Bone marrow (tissue), 2 donors: ENCODE measurements around the gene CCP110.
"Not testable (repeated sequence)": the region's sequence is repeated elsewhere in the genome, so short reads cannot be mapped to it uniquely, and the experiment has no call there.

Experiments used
- DNase-seq, 2 donors: peaks; one replicate each; lab custom pipeline; 2025; lab: John Stamatoyannopoulos, UW

Gene CCP110

DNA sequence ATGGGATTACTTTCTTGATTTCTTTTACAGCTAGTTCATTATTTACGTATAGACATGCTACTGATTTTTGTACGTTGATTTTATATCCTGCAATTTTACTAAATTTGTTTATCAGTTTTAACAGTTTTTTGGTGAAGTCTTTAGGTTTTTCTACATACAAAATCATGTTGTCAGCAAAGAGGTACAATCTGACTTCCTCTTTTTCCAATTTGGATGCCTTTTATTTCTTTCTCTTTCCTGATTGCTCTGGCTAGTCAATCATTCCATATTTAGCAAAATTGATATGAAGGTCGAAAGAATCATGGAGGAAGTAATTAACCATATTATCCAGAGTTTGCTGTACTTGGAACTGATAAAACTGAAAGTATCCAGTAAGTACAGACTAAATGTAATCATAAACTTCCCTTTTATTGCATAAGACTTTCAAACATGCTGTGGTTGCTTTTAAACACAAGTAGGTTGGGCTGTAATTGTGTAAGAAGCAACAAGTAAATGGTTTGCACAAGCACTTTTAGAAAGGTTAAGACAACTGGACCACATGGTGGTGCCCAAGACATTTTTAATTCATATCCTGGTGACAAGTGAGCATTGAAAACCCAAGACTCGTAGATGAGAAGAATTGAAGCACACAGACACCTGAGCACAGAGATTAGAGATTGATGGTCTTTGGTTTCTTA, 10.2 kb upstream of the CCP110 start:
- DNase-seq: peak in 1 of 2 donors; percentile 27

DNA sequence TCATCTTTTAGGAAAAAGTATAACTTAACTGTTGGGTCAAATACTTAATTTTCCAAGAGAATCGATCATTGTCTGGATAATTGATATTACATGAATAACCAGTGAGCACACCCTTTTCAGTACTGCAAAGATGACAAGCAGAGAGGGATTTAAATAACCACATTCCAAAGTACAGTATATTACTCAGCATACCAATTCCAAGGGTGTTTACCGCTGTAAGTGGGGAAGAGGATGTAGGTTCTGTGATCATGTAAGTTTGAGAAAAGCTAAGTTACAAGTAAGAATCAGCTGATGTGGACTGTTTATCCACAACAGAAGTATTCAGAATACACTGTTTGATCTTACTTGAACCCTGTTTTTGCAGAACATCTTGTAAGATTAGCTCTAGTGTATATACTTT, 8.0 kb upstream of the CCP110 start:
- no peak for DNase-seq

DNA sequence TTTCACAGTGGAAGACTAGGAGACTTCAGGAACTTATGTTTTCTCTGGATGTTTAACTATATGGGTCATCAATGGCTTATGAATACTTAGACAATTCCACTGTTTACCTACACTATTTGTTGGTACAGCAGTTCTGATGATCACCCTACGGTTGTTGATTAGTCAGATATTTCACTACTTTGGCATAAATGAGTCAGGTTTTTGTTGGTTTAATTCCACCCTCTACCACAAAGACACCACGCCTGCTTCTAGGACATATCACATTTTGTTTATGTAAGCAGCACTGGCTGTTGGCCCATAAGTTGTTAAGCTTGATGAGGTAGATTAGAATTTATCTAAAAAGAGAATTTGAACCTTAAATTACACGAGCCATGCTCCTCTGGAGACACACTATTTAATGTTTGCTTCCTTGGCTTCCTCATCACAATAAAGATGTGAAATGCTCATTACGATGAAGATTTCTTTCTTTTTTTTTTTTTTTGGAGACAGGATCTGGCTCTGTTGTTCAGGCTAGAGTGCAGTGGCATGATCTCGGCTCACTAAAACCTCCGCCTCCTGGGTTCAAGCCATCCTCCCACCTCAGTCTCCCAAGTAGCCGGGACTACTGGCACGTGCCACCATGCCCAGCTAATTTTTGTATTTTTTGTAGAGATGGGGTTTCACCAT, 6.2 kb upstream of the CCP110 start:
- DNase-seq: no peak

DNA sequence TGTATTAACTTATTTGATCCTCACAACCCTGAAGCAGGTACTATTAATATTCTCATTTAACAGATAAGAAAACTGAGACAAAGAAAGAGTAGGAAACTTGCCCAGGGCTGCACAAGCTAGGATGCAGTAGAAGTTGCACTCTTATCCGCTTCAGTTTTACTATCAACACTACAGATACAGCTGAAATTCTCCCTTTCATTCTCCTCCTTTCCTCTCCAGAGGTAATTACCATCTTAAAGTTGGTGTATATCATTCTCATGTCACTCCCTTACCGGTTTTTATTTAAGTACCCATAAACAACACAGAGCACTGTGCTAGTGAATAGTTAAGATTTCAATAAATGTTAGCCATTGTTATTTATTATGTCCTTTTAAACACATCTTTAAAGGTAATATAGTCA, 5.4 kb upstream of the CCP110 start:
- no peak for DNase-seq

DNA sequence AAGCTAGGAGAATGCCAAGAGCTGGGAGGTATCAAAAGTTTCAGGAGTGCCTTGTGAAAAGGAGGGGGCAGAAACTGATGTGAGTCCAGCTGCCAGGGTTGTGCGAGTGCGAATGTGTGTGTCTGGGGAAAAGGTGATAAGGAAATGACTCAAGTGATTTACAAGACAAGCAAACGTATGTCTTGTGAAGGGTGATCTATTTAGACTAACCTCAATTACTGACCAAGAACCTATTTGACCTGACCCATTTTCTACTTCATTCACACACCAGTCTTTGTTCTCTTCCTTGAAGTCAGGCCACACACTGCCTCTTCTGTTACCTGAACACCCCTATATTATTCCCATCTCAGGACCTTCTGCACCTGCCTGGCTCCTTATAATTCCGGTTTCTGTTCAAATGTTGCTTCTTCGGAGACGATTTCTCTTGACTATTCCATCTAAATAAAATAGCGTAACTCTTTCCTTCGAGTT, 2.8 kb upstream of the CCP110 start:
- DNase-seq: no peak

DNA sequence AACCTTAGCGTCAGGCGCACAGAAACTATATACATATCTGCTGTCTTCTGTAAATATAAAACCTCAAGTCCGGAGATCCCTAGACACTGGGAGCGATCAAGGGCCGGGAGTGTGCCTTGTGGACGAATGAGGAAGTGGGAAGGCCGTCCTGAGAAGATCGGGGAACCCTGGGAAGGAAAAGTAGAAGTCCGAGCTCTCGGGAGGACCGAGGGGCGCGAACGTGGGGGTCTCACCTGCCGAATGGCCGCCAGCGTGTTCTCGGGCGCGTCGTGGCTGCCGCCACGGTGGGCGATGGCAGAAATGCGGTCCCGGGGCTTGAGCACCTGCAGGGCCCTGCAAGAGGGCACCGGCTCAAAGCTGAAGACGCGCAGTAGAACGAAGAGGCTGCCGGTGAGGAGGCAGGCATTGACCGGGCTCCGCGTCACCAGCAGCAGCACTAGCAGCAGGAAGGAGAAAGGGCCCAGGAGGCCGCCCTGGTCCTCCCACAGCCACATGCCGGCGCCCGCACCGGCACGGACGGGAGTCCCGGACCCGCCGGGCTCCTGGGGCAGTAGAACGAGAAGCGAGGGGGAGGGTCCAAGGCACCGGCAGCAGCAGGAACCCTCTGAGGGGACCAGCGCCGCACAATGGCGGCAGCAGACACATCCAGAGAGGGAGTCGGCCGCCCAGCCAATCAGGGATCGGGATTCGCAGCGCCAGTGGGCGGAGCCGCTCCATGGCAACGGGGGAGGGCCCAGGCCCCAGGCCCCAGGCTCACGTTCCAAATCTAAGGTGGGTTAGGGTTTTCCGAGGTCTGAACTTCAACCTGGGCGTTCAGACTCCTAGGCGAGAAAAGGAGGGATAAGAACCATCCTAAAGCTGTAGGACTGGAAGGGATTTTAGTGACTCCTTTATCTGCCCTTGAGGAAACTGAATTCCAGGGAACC, 2.0 kb upstream of the CCP110 start, which contains the start of gene GDE1:
GDE1 (minus strand) TSS at position 628 of the 926 bp plus-strand sequence; CDS start at position 494, 134 bp downstream.
- peak; percentile 79 to 81 for DNase-seq

DNA sequence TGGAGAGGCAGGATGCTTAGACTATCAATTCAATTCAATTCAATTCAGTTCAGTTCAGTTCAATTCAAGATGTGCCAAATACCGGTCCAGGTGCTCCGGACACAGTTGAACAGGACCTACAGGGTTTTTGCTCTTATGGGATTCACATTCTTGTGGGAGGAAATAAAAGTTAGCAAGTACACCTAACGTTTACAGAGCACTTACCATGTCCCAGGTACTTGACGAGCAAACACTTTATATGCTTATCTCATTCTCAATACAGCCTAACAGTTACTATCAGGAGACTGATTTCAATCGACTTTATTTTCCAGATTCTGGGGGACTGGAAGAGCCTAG, 1.4 kb upstream of the CCP110 start:
- no peak for DNase-seq

DNA sequence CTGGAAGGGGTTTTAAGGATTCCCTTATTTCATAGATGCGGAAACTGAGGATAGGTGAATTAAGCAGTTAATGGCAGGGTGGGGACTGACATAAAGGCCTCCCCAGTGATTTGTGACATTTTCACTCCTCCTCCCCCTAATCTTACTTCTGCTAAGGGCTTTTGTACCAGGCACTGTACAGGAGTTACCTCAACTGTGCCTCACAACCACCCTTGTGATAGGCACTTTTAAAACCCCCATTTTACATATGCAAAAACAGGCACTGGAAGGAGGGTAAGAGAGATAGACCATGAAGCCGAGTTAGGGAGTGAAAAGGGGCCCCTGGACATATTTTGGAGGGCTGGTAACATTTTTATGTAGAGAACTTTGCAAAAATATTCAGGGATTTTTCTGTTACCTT, 982 bp upstream of the CCP110 start:
- no peak for DNase-seq

DNA sequence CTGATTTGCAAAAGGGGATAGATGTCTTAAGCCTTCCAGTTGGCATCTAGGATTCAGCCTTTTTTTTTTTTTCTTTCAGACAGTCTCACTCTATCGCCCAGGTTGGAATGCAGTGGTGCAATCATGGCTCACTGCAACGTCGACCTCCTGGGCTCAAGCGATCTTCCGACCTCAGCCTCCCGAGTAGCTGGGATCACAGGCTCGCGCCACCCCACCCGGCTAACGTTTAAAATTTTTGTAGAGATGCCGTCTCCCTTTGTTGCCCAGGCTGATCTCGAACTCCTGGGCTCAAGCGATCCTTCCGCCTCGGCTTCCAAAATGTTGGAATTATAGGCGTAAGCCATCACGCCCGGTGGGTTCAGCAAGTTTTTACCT, 571 bp upstream of the CCP110 start:
- DNase-seq: no peak

DNA sequence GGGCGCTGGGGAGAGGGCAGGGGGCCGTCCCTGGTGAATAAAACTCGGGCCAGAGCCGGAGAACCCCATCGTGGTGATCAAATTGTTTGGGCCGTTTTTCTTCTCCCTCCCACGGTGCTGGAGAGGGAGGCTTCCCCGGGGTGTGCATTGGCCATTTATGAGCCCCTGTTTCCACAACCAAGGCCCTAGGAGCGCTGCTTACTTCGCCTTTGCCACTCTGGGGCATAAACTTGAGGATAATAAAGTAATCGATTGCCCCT, 544 bp downstream of the CCP110 start:
- DNase-seq: peak in 1 of 2 donors; percentile 26

DNA sequence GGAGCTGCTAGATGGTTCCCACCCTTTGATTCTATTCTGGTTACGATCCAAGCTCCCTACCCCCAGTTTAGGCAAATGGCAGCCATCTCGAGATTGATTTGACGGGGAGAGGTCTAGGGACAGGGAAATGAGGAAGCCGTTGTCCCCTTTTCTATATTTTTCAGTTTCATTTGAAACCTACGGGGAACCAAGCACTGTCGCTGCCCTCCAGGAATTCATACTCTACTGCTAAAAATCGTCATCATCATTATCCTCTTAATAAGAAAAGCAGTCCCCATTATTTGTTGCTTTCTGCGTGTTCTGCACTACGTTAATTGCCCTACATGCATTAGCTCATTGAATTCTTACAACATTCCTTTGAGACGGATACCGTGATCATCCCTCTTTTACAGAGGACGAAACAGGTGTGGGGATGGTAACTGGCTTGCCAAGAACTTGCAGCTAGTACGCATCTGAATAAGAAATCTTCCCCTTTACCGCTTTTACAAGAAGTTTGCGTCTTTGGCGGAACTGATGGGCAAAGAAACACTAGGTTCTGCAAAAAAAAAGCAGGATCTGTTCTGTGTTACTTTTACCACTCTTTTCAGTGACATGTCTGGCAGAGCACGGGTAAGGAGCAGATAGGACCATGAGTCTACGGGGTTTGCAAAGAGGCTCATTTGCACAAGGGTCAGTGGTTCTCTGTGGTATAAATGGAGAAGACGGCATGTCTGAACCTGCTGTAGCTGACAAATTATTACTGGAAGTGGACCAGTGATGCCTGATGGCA, 1.1 kb downstream of the CCP110 start:
- peak in 1 of 2 donors; percentile 31 for DNase-seq

DNA sequence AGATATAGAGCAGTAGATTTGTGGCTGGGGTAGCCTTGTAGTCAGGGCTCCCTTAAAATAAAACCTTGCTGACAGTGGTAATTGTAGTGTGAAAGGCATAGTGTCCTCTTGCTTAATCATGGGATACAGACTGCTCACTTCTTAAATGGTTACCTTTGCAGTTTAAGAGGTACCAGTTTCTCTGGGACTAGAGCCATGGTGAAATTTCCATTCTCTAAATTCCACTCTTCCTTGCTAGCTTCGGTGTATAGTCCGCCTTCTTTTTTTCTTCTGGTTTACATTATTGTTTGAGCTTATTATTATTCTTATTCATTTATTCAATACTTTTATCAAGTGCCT, 1.6 kb downstream of the CCP110 start:
- no peak for DNase-seq

DNA sequence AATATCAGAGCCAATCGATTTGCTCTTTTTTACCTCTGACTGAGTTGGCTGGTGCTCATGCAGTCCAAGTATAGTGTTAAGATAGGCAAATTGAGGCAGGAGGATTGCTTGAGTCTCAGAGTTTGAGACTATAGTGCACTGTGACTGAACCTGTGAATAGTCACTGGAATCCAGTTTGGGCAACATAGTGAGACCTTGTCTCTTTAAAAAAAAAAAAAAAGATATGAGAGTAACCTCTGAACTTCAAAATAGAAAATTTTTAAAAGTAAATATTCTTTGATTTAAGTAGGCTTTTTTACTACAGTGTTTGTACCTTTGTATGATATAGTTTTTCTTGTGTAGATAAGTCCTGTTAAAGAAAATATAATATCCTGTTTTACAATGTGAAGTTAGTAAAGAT, 3.4 kb downstream of the CCP110 start:
- no peak for DNase-seq

DNA sequence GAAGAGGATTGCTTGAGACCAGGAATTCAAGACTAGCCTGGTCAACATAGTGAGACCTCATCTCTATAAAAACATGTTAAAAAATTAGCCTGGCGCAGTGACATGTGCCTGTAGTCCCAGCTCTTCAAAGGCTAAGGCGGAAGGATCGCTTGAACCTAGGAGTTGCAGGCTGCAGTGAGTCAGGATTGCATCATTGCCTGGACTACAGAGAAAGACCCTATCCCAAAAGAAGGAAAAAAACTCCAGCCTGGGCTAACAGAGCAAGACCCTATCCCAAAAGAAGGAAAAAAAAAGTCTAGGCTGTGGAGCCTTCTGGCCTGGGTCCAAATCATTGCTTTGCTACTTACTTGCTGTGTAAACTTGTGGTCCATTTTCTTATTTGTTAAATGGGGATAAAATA, 4.9 kb downstream of the CCP110 start:
- no peak for DNase-seq

DNA sequence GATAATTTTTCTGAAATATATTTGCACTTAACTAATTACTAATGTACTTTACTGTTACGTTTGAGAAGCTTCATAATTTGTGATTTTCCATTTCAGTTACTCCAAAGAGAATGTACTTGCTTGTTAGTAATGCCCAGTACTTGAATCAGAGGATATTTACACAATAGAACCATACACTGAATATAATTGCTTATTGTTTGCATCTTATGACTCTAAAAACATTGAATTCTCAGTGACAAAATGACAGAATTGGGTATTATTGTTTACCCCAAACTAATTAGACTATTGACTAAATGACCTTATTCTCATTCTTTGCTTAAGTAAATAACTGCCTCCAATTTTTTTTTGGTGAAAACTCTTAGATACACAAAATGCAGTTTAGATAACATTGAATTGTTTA, 8.9 kb downstream of the CCP110 start:
- DNase-seq: no peak

DNA sequence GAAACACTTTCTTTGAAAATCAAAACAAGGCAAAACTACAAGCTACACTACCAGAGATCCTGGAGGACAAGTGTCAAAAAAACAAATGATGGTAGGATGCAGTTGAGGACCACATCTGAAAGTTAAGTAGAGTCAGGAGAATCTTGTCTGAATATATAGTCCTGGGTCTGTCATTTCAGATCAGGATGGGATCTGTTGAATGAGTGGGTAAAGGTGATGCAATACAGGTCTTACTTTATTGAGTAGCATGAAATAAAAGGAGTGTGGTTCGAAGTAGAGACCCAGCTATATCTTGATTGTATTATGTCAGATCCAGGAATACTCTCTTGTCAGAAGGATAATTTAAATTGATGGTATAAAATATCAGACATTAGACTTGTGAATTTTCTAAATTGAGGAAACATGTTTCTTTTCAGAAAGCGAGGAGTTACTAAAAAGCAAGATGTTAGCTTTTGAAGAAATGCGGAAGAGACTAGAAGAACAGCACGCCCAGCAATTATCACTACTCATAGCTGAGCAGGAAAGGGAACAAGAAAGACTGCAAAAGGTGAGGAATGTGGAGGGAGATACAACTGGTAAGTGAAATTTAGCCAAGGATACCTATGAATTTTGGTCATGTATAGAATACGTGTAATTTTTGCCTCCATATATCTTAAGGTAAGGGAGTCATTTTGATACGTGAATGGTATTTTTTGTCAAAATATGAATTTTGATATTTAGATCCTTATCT, 16.7 kb downstream of the CCP110 start:
- DNase-seq: no peak

DNA sequence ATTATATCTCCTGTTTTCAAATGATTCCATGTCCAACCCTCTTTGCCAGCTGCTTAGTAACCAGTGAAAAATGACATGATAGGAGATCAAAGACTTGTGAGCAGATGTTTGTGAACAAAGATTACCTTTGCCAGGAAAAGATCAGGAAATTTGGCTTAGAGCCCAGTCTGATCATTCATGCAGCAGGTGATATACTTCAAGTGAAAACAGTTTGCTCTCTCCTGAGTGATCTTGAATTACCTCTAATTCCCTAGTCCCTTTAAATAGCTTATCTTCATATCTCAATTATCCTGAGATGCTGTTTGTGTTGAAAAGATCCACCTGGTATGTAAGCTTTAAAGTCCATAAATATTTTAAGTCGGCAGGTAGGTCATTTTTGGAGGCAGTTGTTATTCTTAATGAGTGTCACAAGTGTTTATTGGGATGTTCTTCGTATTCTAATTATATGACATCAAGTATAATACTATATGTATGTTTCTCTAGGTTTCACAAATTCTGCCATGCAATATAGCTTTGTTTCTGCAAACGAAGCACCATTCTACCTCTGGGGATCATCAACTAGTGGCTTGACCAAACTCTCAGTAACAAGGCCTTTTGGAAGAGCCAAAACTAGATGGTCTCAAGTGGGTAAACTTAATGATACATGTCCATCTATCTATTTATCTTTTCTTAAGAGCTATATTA, 18.5 kb downstream of the CCP110 start:
- DNase-seq: no peak

DNA sequence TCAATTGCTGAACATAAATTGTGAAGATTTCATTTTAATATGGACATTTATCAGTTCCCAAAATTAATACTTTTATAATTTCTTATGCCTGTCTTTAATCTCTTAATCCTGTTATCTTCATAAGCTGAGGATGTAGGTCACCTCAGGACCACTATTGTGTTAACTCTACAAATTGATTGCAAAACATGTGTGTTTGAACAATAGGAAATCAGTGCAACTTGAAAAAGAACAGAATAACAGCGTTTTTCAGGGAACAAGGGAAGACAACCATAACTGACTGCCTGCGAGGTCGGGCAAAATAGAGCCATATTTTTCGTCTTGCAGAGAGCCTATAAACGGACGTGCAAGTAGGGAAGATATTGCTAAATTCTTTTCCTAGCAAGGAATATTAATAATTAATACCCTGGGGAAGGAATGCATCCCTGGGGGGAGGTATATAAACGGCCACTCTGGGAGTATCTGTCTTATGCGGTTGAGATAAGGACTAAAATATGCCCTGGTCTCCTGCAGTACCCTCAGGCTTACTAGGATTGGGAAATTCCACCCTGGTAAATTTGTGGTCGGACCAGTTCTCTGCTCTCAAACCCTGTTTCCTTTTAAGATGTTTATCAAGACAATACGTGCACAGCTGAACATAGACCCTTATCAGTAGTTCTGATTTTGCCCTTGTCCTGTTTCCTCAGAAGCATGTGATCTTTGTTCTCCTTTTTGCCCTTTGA, 19.7 kb downstream of the CCP110 start:
- not testable (repeated sequence) for DNase-seq

DNA sequence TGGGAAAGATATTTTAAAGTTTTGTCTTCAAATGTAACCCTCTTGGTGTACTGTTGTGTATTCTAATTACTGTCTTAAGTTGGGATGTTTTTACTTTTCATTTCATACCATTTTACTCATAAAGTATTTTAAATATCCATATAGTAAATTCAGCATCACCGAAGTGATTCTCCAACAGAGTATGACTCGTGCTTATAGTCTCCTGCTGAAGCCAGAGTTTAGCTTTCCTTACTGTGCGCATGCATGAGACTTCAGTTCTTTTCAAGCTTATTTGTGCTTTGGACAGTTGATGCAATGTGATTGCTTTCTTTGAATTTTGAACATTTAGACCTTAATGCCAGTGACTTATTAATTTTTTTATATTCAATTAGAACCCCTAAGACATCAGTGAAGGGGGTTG, 24.4 kb downstream of the CCP110 start:
- DNase-seq: no peak

DNA sequence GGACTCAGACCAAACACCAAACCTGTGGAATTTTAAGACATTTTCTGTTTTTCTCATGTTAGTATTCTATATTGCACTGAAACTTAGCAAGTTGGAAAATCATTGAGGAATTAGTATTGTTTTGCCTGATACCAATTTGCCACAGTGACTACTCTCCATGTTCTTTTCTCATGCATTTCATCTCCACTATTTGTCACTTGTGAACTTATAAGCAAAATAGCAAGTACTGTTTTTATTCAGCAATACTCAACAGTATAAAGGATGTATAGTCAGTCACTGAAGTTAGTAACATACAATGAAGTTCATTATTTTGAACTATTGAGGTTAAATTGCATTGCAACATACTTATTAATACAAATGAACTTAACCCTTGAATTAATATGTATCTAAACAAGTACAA, 25.9 kb downstream of the CCP110 start:
- no peak for DNase-seq
